Thyroid gland (tissue), 4 donors: ENCODE data around the gene PHYH.

Experiments used
- CTCF ChIP-seq, 6 experiments: fragments of 200-600 bp in 3 of 6; fragments of 450-650 bp in 3 of 6; sonication (generic) in 3 of 6; IDR thresholded peaks; one replicate each; pipeline ENCODE4 v1.5.1; 2016 to 2019; ENCODE audit warnings: antibody characterized with exemption in 6 of 6, mild to moderate bottlenecking in 2 of 6, inconsistent platforms in 1 of 6, moderate library complexity in 1 of 6
- POLR2A ChIP-seq, 2 donors: fragments of 450-650 bp; IDR thresholded peaks; one replicate each; pipeline ENCODE4 v1.6.1; 2017; ENCODE audit warnings: antibody characterized with exemption in 2 of 2, mild to moderate bottlenecking in 2 of 2, moderate library complexity in 1 of 2

GRCh38 chr10:13231190-13231589 lies 68.7 kb downstream of the PHYH start:
- no peak for TF ChIP-seq CTCF (IDR thresholded peaks at IDR 0.05)
- no peak for TF ChIP-seq POLR2A (IDR thresholded peaks at IDR 0.05)
